ENCODE data around the gene YEATS4.

YEATS4 gene

DNA sequence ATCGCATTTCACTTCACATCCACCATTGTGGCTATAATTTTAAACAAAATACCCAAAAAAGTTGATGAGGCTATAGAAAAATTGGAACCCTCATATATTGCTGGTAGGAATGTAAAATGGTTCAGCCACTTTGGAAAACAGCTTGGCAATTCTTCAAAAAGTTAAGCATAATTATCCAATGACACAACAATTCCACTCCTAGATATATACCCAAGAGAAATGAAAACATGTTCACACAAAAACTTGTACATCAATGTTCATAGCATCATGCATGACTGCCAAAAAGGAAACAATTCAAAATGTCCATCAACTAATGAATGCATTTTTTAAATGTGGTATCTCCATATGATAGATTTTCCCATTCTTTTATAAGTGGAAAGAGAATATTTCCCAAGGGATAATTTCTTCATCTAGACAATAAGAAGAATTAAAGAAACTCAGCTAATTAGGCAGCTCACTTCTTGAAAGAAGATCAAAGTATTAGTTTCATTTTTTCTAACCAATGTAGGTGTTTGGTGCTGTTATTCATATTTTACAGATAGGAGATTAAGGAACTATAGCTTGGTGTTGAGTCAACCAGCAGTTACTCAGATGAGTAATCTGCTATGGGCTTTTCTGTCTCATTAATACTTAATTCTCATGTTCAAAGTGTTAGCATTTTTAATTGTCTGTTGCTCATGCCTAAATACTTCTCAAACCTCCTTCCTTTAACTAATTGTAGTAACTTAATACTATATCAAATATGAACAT lies 32.8 kb downstream of the YEATS4 start:
- no peak for DNase-seq (ENCODE audit: low spot score)

DNA sequence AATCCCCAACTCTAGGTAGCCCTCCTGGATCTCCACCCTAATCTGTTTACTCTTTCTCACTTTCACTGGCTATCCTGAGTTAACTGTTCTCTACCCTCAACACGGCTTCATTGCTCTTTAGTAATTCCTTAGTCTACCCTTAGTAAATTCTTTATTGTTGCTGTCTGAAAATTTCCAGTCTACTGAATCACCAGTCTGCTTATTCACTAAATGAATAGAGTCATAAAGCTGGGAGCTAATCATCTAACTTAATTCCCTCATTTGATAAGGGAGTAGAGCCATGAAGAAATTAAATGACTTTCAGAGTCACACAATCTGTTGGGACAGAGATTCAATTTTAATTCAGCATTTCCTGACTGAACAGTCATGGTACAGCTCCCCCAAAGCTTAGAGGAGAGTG lies 36.5 kb downstream of the YEATS4 start:
- DNase-seq (ENCODE audit: low spot score) = no peak

DNA sequence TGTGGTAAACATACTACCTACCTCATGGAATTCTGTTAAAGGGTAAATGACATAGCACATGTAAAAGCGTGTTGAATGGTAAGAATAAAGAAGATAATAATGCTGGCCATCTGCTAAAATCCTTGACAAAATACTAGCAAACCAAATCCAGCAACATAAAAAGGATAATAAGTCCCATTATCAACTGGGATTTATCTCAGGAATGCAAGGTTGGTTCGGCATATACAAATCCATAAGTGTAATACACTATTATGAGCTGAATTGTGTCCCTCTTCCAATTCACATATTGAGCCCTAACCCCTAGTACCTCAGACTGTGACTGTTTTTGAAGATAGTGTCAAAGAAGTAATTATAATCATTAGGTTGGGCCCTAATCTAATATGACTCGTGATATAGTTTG lies 37.4 kb downstream of the YEATS4 start:
- no peak for DNase-seq (ENCODE audit: low spot score)

DNA sequence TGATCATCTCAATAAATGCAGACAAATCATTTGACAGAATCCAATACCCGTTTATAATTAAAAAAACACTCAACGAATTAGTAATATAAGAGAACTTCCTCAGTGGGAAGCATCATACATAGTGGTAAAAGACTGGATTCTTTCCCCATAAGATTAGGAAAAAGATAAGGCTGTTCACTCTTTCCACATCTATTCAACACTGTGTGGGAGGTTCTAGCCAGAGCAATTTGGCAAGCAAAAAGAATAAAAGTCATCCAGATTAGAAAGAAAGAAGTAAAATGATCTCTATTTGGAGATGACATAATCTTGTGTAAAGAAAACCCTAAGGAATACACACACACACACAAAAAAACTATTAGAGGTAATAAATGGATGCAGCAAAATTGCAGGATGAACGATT lies 38.4 kb downstream of the YEATS4 start:
- DNase-seq (ENCODE audit: low spot score) = no peak

DNA sequence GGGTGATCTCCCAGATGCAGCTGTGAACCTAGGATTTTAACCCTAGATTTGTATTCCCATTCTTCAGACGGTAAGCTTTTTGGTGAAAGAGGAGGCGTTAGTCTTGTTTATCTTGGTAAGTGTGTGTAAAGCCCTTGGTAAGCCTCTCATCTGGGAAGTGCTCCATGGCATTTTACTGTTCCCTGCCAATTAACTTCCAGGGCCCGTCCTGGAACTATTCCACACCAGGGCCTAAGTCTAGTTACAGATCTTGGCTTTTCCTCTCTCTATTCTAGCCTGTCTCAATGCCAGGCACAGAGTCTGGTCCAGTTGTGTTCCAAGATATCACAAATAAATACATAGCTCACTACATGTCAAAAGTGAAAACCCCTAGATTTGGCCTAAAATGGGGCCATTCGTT lies 42.4 kb downstream of the YEATS4 start:
- DNase-seq (ENCODE audit: low spot score) = no peak

DNA sequence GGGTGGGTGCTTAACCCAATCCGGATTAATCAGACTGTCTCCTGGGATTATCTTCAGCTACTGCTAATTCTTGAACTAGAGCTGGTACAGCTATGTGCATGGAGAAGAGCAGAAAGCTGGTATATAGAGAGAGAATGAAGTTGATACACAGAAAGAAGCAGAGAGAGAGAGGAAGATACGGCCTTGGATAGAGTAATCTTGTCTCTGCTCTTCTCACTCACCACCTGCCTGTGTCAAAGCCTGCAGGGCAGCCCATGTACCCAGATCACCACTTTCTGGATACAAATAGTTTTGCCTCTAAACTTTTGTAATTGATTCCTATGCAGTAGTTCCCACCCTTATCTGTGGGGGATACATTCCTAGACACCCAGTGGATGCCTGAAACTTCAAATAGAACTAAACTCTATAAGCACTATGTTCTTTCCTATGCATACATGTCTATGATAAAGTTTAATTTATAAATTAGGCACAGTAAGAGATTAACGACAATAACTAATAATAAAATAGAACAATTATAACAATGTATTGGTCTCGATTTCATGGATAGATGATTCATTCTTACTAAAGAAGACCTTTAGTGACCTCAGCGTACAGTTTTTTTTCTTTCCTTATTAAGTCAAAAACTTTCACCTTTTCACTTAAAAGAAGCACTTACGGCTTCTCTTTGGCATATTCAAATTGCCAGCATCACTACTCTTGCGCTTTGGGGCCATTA lies 45.5 kb downstream of the YEATS4 start:
- no peak for DNase-seq (ENCODE audit: low spot score)

DNA sequence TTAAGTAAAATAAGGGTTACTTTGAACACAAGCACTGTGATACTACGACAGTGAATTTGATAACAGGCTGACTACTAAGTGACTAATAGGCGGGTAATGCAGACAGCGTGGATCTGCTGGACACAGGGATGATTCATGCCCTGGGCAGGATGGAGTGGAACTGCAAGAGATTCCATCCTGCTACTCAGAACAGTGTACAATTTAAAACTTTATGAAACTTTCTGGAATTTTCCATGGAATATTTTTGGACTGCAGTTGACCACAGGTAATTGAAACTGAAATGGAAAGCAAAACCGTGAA lies 46.0 kb downstream of the YEATS4 start:
- DNase-seq (ENCODE audit: low spot score) = no peak

DNA sequence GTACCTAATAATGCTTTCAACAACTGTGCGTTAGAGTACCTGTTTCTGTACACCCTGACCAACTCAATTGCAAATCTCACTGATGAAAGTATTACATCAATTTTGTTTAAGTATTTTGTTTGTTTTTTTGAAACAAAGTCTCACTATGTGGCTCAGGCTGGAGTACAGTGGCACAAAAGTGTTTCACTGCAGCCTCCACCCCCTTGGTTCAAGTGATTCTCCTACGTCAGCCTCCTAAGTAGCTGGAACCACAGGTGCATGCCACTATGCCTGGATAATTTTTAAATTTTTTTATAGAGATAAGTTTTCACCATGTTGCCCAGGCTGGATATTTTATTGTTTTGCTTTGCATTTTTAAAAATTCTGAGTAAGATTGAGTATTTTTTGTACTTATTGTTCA lies 46.7 kb downstream of the YEATS4 start:
- DNase-seq (ENCODE audit: low spot score) = no peak

DNA sequence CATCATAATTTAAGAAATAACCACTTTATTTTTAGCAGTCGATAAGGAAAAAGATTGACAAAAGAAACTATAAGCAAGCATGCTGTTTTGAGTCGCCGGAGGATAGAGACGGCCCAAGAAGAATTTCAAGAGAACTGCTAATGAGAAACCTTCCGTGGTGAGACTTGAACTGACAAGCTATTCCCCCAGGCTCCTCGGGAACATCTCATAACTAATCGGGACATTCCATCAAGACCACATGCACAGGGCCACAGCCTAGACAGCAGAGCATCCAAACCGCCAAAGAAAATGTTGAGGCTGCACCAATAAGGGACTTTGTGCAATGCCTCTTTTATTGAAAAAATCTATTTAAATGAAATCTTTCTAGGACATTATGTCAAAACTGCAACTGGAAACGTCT lies 51.0 kb downstream of the YEATS4 start:
- no peak for DNase-seq (ENCODE audit: low spot score)

DNA sequence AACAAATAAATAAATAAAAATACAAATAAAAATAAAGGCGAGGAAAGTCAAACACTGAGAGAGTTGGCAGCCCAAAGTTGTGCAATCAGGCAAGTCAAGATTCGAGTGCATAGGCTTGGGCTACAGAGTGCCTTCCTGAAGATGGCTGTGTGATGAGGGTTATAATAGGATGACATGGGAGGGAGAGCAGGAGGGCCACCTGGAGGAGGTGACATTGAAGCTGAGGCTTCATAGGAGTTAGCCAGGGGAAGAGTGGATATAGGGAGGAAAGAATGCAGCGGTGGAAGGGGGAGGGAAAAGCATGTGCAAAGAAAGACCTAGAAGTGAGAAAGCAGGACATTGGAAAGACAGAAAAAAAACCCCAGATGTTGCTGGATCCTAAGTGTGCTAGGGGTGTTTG lies 53.1 kb downstream of the YEATS4 start:
- no peak for DNase-seq (ENCODE audit: low spot score)

DNA sequence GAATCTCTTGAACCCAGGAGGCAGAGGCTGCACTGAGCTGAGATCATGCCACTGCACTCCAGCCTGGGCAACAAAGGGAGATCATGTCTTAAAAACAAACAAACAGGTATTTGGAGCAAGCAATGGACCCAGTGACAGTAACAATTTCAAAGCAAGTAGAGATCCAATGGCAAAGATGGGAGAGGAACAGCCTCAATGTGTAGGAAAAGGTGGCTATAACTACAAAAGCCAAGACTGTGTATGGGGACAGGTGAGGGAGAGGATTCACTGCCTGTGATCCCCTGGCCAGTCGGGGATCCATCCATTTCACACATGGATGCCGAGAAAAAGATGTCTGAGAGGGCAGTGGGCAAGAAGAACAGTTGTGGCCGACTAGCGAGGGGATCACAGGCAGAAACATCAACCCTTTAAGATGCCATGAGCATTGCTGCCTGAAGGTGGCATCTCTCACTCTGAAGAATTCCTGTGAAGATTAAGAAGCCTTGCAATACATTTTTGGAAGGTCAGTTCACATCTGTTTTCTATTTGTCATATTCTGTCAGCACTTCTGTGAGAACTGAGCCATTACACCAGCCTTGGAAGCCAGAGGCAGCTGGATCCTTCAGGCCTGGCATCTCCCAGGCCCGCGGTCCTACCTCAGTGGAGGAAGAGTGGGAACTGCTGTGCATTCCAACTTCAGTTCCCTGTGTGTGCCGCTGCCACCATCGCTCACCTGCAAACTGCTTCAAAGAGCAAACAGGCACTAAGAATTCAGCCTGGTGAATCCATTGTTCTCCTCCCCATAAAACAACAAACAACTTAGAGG lies 56.1 kb downstream of the YEATS4 start:
- peak; percentile 17 for DNase-seq (ENCODE audit: low spot score)

DNA sequence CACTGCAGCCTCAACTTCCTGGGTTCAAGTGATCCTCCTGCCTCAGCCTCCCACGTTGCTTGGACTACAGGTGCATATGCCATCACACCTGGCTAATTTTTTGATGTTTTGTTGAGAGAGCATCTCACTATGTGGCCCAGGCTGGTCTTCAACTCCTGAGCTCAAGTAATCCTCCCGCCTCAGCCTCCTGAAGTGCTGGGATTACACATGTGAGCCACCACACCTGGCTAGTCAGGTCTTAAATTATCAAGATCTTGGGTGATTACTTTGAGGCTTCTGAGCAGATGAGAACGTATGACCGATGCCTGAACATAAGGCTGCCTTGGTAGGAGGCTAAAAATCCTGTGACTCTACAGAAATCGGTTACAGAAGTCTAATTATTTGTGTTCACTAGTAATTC lies 57.7 kb downstream of the YEATS4 start:
- no peak for DNase-seq (ENCODE audit: low spot score)

DNA sequence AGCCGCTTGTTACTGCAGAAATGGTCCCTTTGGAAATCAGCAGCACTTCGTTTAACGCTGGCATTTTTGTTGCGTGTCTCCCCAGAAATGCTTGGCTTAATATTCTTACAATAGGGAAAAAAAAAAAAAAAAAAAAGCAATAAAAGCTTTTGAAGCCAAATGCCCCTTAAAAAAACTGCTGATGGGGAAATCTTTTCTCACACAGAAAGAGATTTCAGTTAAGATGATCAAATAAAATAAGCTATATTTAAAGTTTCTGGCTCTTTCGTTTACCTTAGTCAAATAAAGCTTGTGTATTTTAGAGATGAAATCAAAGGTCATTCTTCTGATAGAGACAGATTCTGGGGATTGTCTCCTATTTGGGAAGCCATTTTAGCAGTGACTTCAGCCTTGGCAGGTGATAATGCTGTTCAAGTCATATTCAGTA lies 58.2 kb downstream of the YEATS4 start:
- DNase-seq (ENCODE audit: low spot score) = no peak

DNA sequence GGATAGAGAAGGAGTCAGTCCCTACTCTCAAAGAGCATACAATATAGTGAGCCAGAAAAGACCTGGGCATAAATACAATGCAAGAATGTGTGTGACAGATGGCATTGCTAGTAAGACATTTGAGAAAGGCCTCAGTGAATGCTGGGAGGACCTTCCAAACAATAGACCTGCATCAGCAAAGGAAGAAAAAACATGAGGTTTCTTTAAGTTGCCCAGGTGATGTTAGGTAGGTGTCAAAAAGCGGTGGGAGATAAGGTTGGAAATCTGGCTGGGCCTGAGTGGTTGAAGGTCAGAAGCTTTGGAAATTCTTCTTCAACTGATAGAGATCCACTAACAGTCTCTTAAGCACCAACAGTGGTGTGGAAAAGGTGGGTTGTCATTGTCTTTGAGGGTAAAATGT lies 60.2 kb downstream of the YEATS4 start:
- no peak for DNase-seq (ENCODE audit: low spot score)

DNA sequence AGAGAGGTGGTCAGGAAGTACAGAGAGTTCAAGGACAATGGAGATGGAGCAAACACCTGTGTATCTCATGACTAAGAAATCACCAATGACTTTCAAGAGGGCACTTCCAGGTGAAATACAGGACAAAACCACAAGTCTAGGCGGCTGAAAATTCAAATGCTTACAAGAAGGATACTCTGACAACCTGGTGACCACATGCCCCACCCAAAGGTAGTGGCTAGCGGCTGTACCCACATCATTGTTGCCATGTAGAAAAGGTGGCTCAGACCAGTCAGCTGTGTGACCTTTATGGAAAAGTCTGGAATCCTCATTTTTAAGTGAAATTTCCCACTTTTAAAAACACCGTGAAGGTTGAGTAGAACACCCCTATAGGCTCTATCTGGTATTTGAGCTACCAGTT lies 62.0 kb downstream of the YEATS4 start:
- no peak for DNase-seq (ENCODE audit: low spot score)

DNA sequence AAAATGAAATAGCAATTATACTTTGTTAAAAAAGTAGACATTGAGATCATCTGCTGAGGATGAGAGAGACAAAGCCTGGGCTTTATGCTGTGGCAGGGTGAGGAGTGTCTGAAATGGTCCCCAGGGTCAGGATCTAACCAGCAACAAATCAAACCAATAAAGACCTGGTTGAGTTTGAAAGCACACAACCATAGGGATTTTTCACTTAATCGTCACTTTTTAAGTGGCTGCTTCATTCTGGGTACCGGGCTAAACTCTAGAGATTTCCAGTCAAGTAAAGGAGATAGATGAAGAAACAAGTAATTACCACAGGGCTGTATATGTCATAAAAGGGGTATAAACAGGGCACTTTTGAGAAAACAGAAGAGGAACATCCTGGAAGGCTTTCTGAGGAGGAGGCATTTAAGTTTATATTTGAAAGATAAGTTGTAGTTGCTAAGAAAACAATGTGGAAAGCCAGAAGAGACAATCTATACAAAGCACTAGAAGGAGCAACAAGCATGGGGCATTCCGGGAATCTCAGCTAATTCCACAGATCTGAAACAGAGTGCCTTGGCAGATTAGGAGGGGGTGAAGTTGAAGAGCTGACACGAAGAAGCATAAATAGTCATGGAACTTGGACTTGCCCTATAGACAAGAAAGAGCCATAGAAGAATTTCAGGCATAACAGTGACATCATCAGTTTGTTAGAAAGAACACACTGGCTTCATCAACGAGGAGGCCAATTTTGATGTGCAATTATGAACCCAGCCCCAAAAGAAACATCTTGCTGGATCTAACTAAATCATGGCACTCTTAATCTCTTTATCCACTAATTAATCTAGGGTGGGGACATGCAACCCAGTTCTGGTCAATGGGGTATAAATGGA lies 63.7 kb downstream of the YEATS4 start:
- no peak for DNase-seq (ENCODE audit: low spot score)

DNA sequence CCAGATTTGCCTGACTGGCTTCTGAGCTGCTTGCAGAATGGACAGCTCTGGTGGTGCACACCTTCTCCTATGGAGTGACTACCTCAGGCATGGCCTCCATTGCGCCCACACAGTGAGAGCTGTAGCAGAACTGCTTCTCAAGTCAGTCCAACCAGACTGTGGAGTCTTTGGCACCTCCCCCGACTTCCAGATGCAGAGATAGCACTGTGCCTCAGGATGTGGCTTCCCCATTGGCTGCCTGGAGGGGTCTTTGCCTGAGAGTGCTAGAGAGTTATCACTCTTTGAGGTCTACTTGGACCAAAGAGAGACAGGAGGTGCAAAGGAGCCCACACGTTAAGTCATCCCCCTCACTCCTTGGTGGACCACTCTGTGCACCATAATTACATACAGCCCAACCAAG lies 65.9 kb downstream of the YEATS4 start:
- no peak for DNase-seq (ENCODE audit: low spot score)

DNA sequence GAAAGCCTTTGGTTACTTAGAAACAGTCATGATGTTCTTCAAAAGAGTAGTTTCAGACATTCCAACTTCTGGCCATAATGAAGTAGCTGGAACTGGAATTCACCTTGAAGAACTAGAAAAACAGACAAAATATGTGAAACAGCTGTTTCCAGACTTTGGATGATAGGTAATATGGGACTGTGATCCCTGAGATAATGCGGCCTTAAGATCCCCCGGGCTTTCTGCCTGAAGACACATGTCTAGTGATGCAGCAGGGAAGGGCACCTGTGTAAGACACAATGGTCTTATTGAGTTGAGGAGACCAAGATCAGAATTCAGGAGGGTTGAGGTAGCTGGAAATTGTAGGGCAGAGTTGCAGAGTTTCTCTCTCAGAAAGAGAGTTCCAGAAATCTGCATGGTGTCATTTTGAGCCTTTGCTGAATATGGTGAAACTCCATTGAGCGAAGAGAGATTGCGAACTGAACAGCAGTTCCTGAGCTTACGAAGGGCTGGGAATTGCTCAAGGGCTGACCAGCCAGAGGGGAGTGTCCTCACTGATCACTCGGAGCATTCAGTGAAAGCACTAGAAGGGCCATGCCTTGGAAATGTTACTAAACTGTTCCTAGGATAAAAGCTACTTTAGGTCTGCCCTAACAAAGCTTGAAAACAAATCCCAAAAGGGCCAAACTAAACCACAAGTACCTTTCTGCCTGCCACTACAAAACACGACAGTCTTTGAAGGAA lies 69.0 kb downstream of the YEATS4 start:
- no peak for DNase-seq (ENCODE audit: low spot score)

DNA sequence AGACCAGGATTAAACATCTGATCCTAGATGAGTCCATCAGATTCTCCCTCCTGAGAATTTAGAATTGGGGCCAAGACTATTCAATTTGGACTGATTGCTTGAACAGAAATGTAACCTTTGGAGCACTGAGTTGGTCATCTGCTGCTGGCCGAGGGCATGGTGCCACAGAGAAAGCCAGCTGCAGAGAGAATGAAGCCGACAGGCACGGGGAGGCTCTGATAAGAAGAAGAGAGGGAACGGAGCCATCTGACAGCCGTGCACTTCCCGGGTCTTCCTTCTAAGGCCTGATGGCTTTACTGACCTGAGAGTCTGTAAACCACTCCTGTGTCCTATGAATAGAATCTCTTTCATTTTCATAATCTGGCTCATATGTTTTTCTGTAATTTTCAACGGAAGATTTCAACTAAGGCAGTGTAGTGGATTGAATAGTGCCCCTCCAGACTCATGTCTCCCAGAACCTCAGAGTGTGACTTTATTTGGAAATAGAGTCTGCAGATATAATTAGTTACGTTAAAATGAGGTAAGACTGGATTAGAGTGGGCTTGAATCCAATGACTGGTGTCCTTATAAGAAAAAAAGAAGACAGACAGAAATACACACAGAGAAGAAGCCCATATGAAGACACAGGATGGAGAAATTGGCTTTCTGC lies 71.5 kb downstream of the YEATS4 start:
- no peak for DNase-seq (ENCODE audit: low spot score)

DNA sequence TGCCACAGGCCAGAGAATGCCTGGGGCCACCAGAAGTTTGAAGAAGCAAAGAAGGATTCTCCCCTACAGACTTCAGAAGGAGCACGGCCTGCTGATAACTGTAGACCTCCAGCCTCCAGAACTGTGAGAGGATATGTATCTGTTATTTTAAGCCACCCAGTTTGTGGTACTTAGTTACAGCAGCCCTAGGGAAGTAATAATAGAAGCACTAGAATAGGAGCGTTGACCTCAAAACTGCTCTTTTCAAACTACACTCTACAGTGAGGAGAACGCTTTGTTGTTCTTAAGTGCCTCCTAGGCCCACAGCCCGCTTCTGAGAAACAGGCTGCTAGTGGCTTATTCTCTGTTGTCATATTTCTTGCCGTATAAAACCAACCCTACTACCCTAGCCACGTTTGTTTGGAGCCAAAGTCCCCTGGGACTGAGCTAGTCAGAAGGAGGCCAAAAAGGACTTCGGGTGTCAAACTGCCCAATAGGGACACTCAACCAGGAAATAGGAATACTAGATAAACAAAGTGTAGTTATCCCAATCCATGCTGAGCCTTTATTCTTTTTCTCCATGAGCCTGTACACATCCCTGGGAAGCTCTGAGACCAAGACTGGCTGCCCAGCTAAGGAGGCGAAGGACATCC lies 72.2 kb downstream of the YEATS4 start:
- no peak for DNase-seq (ENCODE audit: low spot score)

DNA sequence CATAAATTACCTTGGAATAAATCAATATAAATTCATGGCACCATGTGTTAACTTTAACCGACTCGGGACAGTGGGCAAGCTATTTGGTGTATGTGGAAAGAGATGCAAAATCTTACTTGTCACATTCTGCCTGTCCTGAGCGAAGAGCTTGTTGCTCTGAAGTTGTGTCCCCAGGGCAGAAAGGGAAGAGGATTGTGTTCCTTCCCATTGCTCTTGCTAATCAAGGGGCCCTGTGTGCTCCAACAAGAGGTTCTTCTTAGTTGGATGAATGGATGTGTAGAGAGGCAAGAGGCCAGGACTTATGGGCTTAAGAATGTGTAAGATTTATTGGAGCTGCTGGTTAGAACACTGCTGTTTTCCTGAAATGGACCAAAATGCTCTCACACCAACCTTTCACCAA lies 74.1 kb downstream of the YEATS4 start:
- DNase-seq (ENCODE audit: low spot score) = no peak
